Mucosa of gallbladder (tissue), 1 donor: ENCODE results near the gene CD48. TPM values are rescaled to one million over a fixed set of nuclear protein-coding genes. Genes with fewer than 3 reads are reported as not detected.

Experiments
- DNase-seq: peaks from one replicate; pipeline ENCODE4 v3.0.0-alpha.2; 2020; ENCODE audit warnings: low spot score
- total RNA-seq: library from RNA; stranded (reverse); gene quantifications from one replicate; pipeline ENCODE4 v1.2.1, GENCODE V29; 2021
- donor health status: DM: no; HTN: no; CAD: no.

CD48 gene
- total RNA-seq, 1 donor from 2014 or later: 15.0 TPM

- no peak for DNase-seq
Observed at GRCh38 chr1:160634543-160635491, 76.8 kb downstream of the CD48 start.

GRCh38 chr1:160633330-160633903, 78.2 kb downstream of the CD48 start:
- no peak for DNase-seq

- DNase-seq: no peak
Observed at GRCh38 chr1:160631983-160632625, 79.5 kb downstream of the CD48 start.

GRCh38 chr1:160630523-160631451, 80.8 kb downstream of the CD48 start:
- DNase-seq: no peak

- DNase-seq: peak; percentile 33
Observed at GRCh38 chr1:160629286-160630210, 82.1 kb downstream of the CD48 start.

- no peak for DNase-seq
Observed at GRCh38 chr1:160628799-160629263, 82.8 kb downstream of the CD48 start.

Other genes starting within 250 kb of the CD48 start
- 2.2 TPM for gene SLAMF6, start 188.6 kb downstream of the CD48 start, total RNA-seq
- gene CD84, start 132.3 kb downstream of the CD48 start, total RNA-seq: 11.9 TPM
- 2.8 TPM for gene SLAMF1, start 64.8 kb downstream of the CD48 start, total RNA-seq
- 2.7 TPM for gene SLAMF7, start 27.4 kb upstream of the CD48 start, total RNA-seq
- gene LY9, start 84.4 kb upstream of the CD48 start, total RNA-seq: 3.9 TPM
- 1.5 TPM for gene CD244, start 151.1 kb upstream of the CD48 start, total RNA-seq
- 0.29 TPM for gene ITLN1, start 173.4 kb upstream of the CD48 start, total RNA-seq
- gene ITLN2, start 243.0 kb upstream of the CD48 start, total RNA-seq: not detected